IMR-90 (cell line): ENCODE data around the gene ADRA2B. TPM values are rescaled to one million over a fixed set of nuclear protein-coding genes. Genes with fewer than 3 reads are reported as not detected.

Experiments used
- ATAC-seq: fragments of 200-7000 bp; cut with Tn5 transposase; 2 replicates; pipeline ENCODE4 v1.9.1; 2020; ENCODE audit warnings: low read depth, mild to moderate bottlenecking, moderate library complexity
- BruUV-seq: library from RNA; stranded (reverse); fragments of 400-500 nt; replicated peaks from 2 replicates; lab custom pipeline; 2021; lab: Mats Ljungman, UMichigan
- CTCF ChIA-PET: fragments of 300-600 bp; formaldehyde crosslinking; extraction: SDS; loops from one replicate; lab custom pipeline; 2021; ENCODE audit warnings: antibody characterized with exemption; lab: Yijun Ruan, JAX
- POLR2A ChIA-PET: fragments of 300-600 bp; sonication (Branson Sonifier 250); formaldehyde crosslinking; loops from one replicate; lab custom pipeline; 2022; ENCODE audit warnings: antibody characterized with exemption; ENCODE audit not compliant: unreplicated experiment; lab: Charles Lee
- DNase-seq: peaks from one replicate; pipeline ENCODE4 v3.0.0; 2013
- H2AFZ ChIP-seq: replicated peaks from 2 replicates; pipeline ENCODE3; 2013; ENCODE audit warnings: low read length, mild to moderate bottlenecking; ENCODE audit not compliant: poor library complexity
- H2AK5ac ChIP-seq: 2 replicates; pipeline ENCODE4 v1.6.1; 2013; ENCODE audit warnings: low read depth, low read length, inconsistent platforms
- H2AK9ac ChIP-seq: replicated peaks from 2 replicates; pipeline ENCODE3; 2013; ENCODE audit warnings: mild to moderate bottlenecking, low read depth, low read length, moderate library complexity; ENCODE audit not compliant: poor library complexity
- H2BK120ac ChIP-seq: 2 replicates; pipeline ENCODE4 v1.6.1; 2013; ENCODE audit warnings: low read depth, low read length, inconsistent platforms
- H2BK15ac ChIP-seq: 3 replicates; pipeline ENCODE4 v1.6.1; 2013; ENCODE audit warnings: low read depth, low read length, inconsistent platforms
- H2BK20ac ChIP-seq: 2 replicates; pipeline ENCODE4 v1.6.1; 2013; ENCODE audit warnings: low read depth, mild to moderate bottlenecking, inconsistent platforms, low read length, moderate library complexity
- H2BK5ac ChIP-seq: 2 replicates; pipeline ENCODE4 v1.6.1; 2013; ENCODE audit warnings: mild to moderate bottlenecking, low read depth, low read length, inconsistent platforms; ENCODE audit not compliant: poor library complexity, severe bottlenecking
- H3K14ac ChIP-seq: replicated peaks from 2 replicates; pipeline ENCODE4 v1.6.1; 2013; ENCODE audit warnings: low read depth, low read length, inconsistent platforms
- H3K18ac ChIP-seq: 2 replicates; pipeline ENCODE4 v1.6.1; 2013; ENCODE audit warnings: low read depth, low read length, control low read depth
- H3K23ac ChIP-seq: 2 replicates; pipeline ENCODE4 v1.6.1; 2013; ENCODE audit warnings: low read depth, low read length, inconsistent platforms
- H3K27ac ChIP-seq: 2 replicates; pipeline ENCODE4 v1.5.1; 2013; ENCODE audit warnings: mild to moderate bottlenecking, control low read depth, low read length; ENCODE audit not compliant: insufficient read depth
- H3K27me3 ChIP-seq: 2 replicates; pipeline ENCODE4 v1.6.1; 2013; ENCODE audit warnings: low read length; ENCODE audit not compliant: control insufficient read depth, insufficient read depth
- H3K36me3 ChIP-seq: 2 replicates; pipeline ENCODE4 v1.6.1; 2013; ENCODE audit warnings: low read length, mixed read lengths; ENCODE audit not compliant: control insufficient read depth, insufficient read depth
- H3K4ac ChIP-seq: 2 replicates; pipeline ENCODE4 v1.6.1; 2013; ENCODE audit warnings: low read depth, low read length, inconsistent platforms
- H3K4me1 ChIP-seq: 2 replicates; pipeline ENCODE4 v1.6.1; 2013; ENCODE audit warnings: low read length, mixed read lengths; ENCODE audit not compliant: control insufficient read depth, insufficient read depth
- H3K4me2 ChIP-seq: 2 replicates; pipeline ENCODE4 v1.6.1; 2013; ENCODE audit warnings: low read depth, mild to moderate bottlenecking, control low read depth, low read length, moderate library complexity
- H3K4me3 ChIP-seq: 2 replicates; pipeline ENCODE4 v1.5.1; 2013; ENCODE audit warnings: low read depth, mild to moderate bottlenecking, control low read depth, low read length, moderate library complexity; ENCODE audit not compliant: insufficient read depth
- H3K56ac ChIP-seq: 2 replicates; pipeline ENCODE4 v1.6.1; 2013; ENCODE audit warnings: low read length, inconsistent platforms; ENCODE audit not compliant: insufficient read depth; ENCODE audit errors: extremely low read depth
- H3K79me1 ChIP-seq, 2 experiments: 2 replicates each; pipeline ENCODE4 v1.6.1; 2013; ENCODE audit warnings: low read length in 2 of 2, inconsistent platforms in 1 of 2, low read depth in 1 of 2
- H3K9ac ChIP-seq: 2 replicates; pipeline ENCODE4 v1.6.1; 2013; ENCODE audit warnings: low read depth, low read length, control low read depth
- H3K9me1 ChIP-seq: 2 replicates; pipeline ENCODE4 v1.6.1; 2013; ENCODE audit warnings: low read length, inconsistent platforms; ENCODE audit not compliant: insufficient read depth
- H3K9me3 ChIP-seq: 2 replicates; pipeline ENCODE4 v1.6.1; 2013; ENCODE audit warnings: low read length; ENCODE audit not compliant: control insufficient read depth, insufficient read depth
- H4K20me1 ChIP-seq: 2 replicates; pipeline ENCODE4 v1.6.1; 2013; ENCODE audit warnings: low read length, inconsistent platforms; ENCODE audit not compliant: insufficient read depth
- H4K5ac ChIP-seq: 2 replicates; pipeline ENCODE4 v1.6.1; 2013; ENCODE audit warnings: mild to moderate bottlenecking, low read depth, low read length, control low read depth
- H4K8ac ChIP-seq, 2 experiments: 2 replicates each; pipeline ENCODE4 v1.6.1; 2013; ENCODE audit warnings: low read depth in 2 of 2, low read length in 2 of 2, control low read depth in 1 of 2, inconsistent platforms in 1 of 2
- H4K91ac ChIP-seq: 2 replicates; pipeline ENCODE4 v1.6.1; 2013; ENCODE audit warnings: low read depth, low read length, inconsistent platforms; ENCODE audit not compliant: insufficient read depth
- MAFK ChIP-seq: IDR thresholded peaks from 2 replicates; pipeline ENCODE4 v1.6.1; 2012; ENCODE audit warnings: low read depth, low read length, improper control_type of control experiment
- NFE2L2 ChIP-seq: fragments of 150-350 bp; IDR thresholded peaks from 2 replicates; pipeline ENCODE4 v1.6.1; 2016; ENCODE audit warnings: low read depth, mild to moderate bottlenecking, low read length
- whole genome bisulfite sequencing, 2 experiments: methylation state at CpG; one replicate each; pipeline versions ENCODE4 v1.1.5 to v1.1.7; 2013; ENCODE audit warnings: missing lambda C conversion rate in 2 of 2; ENCODE audit not compliant: insufficient read length in 1 of 2; ENCODE audit errors: extremely low coverage in 2 of 2; 5-methylcytosine and 5-hydroxymethylcytosine counted together
- dilution Hi-C: fragments of 300-500 bp; cut with HindIII; formaldehyde crosslinking; loops from one replicate; pipeline ENCODE4 v1.14.3; 2018; ENCODE audit warnings: low sequenced_read_pairs; ENCODE audit not compliant: unreplicated experiment
- in situ Hi-C: fragments of 300-500 bp; cut with MboI; formaldehyde crosslinking; loops from 3 replicates; pipeline ENCODE4 v1.14.3; 2019; ENCODE audit warnings: low sequenced_read_pairs, inconsistent platforms, mixed read lengths
- intact Hi-C: fragments of 100-400 bp; cut with micrococcal nuclease; formaldehyde crosslinking; loops from 2 replicates; pipeline ENCODE4 v1.10.0; 2022
- polyA plus RNA-seq, 3 experiments: library from polyadenylated mRNA; depleted of rRNA; stranded (reverse); fragments of >200 nt; gene quantifications; 2 replicates each; pipeline ENCODE4 v1.2.3, GENCODE V29; 2012; ENCODE audit warnings: low replicate concordance in 1 of 3
- total RNA-seq: library from RNA; depleted of rRNA; stranded (reverse); fragments of >200 nt; gene quantifications from 2 replicates; pipeline ENCODE4 v1.2.3, GENCODE V29; 2012

The ADRA2B gene
- total and polyA plus RNA-seq, 2 of the 4 experiments (the other 2 are of a cell fraction), result not detected

- Histone ChIP-seq H3K9ac (no peak overlapping the region), H3K27ac (no peak overlapping the region), H3K27me3 (peaks cover 80% of the 10 kb centered on the region), H3K4me3 (no peak overlapping the region), H4K8ac (no peak overlapping the region), H3K23ac (no peak overlapping the region), H3K4me2 (no peak overlapping the region), H2AK5ac (no peak overlapping the region), H3K9me3 (no peaks in the 10 kb centered on the region; the same call in 1 of the 2 replicates), H3K4ac (no peak overlapping the region), H3K79me1 (no peaks in the 10 kb centered on the region), H3K9me1 (no peaks in the 10 kb centered on the region), H3K36me3 (no peaks in the 10 kb centered on the region), H3K18ac (no peak overlapping the region), H2AK9ac (no peak overlapping the region), H4K5ac (no peak overlapping the region), H2BK5ac (no peak overlapping the region), H4K20me1 (no peaks in the 10 kb centered on the region), H3K56ac (no peak overlapping the region), H3K14ac (no peak overlapping the region), H2AFZ (no peak overlapping the region), H2BK120ac (no peak overlapping the region), H2BK15ac (no peak overlapping the region), H3K4me1 (no peaks in the 10 kb centered on the region; the same call in 1 of the 2 replicates), H2BK20ac (no peak overlapping the region), H4K91ac (no peak overlapping the region)
- intact Hi-C loops (no loop called here), in situ Hi-C loops (loop anchor here (25.0 kb wide), 1 partner anchor 99 kb away; no protein-coding TSS in a partner anchor), dilution Hi-C loops (no loop called here)
- BruUV-seq, result no TSS peak
- DNase-seq, result no peak
- POLR2A ChIA-PET, result no interaction called here
- ATAC-seq, result no peak
- no CpG with 5 or more reads among the region's 4 CpGs for WGBS, 2 experiments
- TF ChIP-seq MAFK, result no peak
- TF ChIP-seq NFE2L2, result no peak
- CTCF ChIA-PET, result no interaction called here
Observed at GRCh38 chr2:96111257-96111640, 5.1 kb downstream of the ADRA2B start.
